ENCODE data around the gene POLR3GL. TPM values are rescaled to one million over a fixed set of nuclear protein-coding genes. Genes with fewer than 3 reads are reported as not detected.
A peak's percentile ranks its signal among the peaks of the same experiment; 100 is the strongest.
"Not testable (repeated sequence)": the region's sequence is repeated elsewhere in the genome, so short reads cannot be mapped to it uniquely, and the experiment has no call there.

POLR3GL gene
- total RNA-seq, 4 donors from 2014 or later, result 32.9 to 44.0 (median 37.6) TPM

DNA sequence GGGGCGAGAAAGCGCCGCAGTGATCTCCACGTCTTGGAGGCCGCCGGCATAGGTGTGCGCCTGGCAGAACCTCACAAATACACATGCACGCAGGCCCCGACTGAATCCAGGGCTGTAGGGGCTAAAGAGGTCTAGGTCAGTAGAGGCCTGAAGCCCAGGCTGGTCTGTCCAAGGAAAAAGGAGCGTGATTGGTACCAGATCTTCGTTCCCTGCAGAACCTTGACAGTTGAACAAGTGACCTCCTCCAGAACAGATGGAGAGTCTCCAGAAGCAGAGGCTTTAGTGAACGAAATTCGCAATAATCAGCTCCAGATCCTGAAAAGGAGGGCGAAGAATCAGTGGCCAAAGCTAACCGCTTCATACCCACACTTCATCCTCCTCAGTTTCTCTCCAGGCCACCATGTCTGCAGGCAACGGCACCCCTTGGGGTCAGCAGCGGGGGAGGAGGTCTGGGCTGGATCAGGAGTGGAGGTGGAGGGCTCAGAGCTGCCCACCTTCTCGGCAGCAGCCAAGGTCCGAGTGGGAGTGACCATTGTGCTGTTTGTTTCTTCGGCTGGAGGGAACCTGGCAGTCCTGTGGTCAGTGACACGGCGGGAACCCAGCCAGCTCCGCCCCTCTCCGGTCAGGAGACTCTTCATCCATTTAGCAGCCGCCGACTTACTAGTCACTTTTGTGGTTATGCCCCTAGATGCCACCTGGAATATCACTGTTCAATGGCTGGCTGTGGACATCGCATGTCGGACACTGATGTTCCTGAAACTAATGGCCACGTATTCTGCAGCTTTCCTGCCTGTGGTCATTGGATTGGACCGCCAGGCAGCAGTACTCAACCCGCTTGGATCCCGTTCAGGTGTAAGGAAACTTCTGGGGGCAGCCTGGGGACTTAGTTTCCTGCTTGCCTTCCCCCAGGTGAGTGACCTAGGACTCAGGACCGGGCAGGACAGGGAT is 45.2 kb upstream of the POLR3GL start:
- ATAC-seq, result peak; percentile 9
- Histone ChIP-seq H3K36me3 (peaks cover 0 to 50% of the 10 kb centered on the region in 2 donors), H3K4me1 (peaks cover 3 to 35% (median 22%) of the 10 kb centered on the region in 3 donors), H3K27me3 (no peaks in the 10 kb centered on the region), H3K9me3 (no peaks in the 10 kb centered on the region), H3K27ac (peak overlapping the region; percentile 43 to 92 (median 87)), H3K4me3 (peak overlapping the region; percentile 74 to 81)
- WGBS, 2 donors (ENCODE audit: low coverage in 1 of 2), result 0 to 3% methylated on average over 6 to 9 of the region's 33 CpGs
- TF ChIP-seq POLR2A (IDR thresholded peaks at IDR 0.05) (no peak), POLR2AphosphoS5 (IDR thresholded peaks at IDR 0.05) (no peak), EP300 (IDR thresholded peaks at IDR 0.05) (no peak)
- TF ChIP-seq, protein P1, sequence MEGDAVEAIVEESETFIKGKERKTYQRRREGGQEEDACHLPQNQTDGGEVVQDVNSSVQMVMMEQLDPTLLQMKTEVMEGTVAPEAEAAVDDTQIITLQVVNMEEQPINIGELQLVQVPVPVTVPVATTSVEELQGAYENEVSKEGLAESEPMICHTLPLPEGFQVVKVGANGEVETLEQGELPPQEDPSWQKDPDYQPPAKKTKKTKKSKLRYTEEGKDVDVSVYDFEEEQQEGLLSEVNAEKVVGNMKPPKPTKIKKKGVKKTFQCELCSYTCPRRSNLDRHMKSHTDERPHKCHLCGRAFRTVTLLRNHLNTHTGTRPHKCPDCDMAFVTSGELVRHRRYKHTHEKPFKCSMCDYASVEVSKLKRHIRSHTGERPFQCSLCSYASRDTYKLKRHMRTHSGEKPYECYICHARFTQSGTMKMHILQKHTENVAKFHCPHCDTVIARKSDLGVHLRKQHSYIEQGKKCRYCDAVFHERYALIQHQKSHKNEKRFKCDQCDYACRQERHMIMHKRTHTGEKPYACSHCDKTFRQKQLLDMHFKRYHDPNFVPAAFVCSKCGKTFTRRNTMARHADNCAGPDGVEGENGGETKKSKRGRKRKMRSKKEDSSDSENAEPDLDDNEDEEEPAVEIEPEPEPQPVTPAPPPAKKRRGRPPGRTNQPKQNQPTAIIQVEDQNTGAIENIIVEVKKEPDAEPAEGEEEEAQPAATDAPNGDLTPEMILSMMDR (IDR thresholded peaks at IDR 0.05), result no peak

DNA sequence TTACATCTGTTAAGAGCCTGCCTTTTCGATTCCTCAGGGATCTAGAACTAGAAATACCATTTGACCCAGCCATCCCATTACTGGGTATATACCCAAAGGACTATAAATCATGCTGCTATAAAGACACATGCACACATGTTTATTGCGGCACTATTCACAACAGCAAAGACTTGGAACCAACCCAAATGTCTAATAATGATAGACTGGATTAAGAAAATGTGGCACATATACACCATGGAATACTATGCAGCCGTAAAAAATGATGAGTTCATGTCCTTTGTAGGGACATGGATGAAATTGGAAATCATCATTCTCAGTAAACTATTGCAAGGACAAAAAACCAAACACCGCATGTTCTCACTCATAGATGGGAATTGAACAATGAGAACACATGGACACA is 44.2 kb upstream of the POLR3GL start:
- not testable (repeated sequence) for H3K27me3 ChIP-seq, ATAC-seq, H3K9me3 ChIP-seq, H3K27ac ChIP-seq
- Histone ChIP-seq H3K4me3 (peak overlapping the region in 1 of 2 donors; percentile 81), H3K4me1 (peaks cover 3 to 35% (median 22%) of the 10 kb centered on the region in 3 donors), H3K36me3 (peaks cover 0 to 40% of the 10 kb centered on the region in 2 donors)
- 88 to 95% methylated on average over 2 to 3 of the region's 4 CpGs for WGBS, 2 donors (ENCODE audit: low coverage in 1 of 2)

DNA sequence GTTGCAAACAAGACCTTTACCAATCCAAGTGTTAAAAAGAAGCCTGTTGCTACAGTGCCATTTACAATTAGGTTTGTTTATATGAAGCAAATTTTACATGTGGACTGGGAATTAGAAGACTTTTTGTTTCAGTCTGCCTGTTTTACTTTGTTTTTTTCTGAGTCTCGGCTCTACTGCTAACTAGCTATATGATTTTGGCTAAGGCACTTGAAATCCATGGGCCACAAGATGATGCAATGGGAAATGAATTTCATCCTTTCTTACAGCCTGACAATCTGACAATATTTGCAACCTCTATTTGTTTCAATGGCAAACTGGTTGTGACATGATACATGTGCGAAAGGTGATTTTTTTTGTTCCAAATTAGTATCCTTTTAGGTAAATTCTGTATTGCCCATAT is 42.2 kb upstream of the POLR3GL start:
- ATAC-seq, result no peak

DNA sequence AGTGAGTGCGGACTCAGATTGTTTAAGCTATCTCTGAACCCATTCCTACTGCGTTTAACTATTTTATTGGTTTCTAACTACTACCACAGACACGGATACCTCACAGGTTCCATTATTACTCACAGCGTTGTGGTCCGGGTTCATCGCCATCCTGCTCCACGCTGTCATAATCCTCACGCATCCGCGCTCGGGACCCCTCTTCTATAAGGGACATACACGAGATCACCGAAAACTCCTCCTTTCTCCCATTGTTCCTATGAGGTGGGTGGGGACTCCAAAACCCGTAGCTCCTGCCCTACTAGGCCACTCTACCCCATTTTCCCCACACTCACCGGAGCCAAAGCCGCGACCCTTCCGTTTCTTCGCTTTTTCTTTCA is 37.8 kb upstream of the POLR3GL start:
- 5 to 8% methylated on average over 18 to 19 of the region's 19 CpGs for WGBS, 2 donors (ENCODE audit: low coverage in 1 of 2)
- Histone ChIP-seq H3K27me3 (no peaks in the 10 kb centered on the region), H3K9me3 (no peaks in the 10 kb centered on the region), H3K27ac (peak overlapping the region; percentile 88 to 98 (median 90)), H3K36me3 (peaks cover 0 to 42% of the 10 kb centered on the region in 2 donors), H3K4me3 (peak overlapping the region; percentile 64 to 77), H3K4me1 (peaks cover 3 to 24% (median 8%) of the 10 kb centered on the region in 3 donors)
- TF ChIP-seq, protein P1 (IDR thresholded peaks at IDR 0.05), result no peak
- TF ChIP-seq POLR2A (IDR thresholded peaks at IDR 0.05), result no peak
- no peak for TF ChIP-seq EP300 (IDR thresholded peaks at IDR 0.05)
- TF ChIP-seq POLR2AphosphoS5 (IDR thresholded peaks at IDR 0.05), result no peak
- ATAC-seq, result no peak

More for the DNA sequence above, 42.2 kb upstream of the POLR3GL start:
- H3K4me1 ChIP-seq, result peaks cover 7 to 37% (median 24%) of the 10 kb centered on the region in 3 donors
- TF ChIP-seq EP300 (IDR thresholded peaks at IDR 0.05), result no peak
- TF ChIP-seq, protein P1 (IDR thresholded peaks at IDR 0.05), result no peak
- no peak for TF ChIP-seq POLR2A (IDR thresholded peaks at IDR 0.05)
- no peak for TF ChIP-seq POLR2AphosphoS5 (IDR thresholded peaks at IDR 0.05)
- 58 to 61% methylated on average over 2 of the region's 2 CpGs for WGBS, 2 donors (ENCODE audit: low coverage in 1 of 2)
- H3K27ac ChIP-seq, result no peak overlapping the region
- H3K36me3 ChIP-seq, result peaks cover 0 to 30% of the 10 kb centered on the region in 2 donors
- H3K9me3 ChIP-seq, result no peaks in the 10 kb centered on the region
- H3K27me3 ChIP-seq, result no peaks in the 10 kb centered on the region
- no peak overlapping the region for H3K4me3 ChIP-seq

DNA sequence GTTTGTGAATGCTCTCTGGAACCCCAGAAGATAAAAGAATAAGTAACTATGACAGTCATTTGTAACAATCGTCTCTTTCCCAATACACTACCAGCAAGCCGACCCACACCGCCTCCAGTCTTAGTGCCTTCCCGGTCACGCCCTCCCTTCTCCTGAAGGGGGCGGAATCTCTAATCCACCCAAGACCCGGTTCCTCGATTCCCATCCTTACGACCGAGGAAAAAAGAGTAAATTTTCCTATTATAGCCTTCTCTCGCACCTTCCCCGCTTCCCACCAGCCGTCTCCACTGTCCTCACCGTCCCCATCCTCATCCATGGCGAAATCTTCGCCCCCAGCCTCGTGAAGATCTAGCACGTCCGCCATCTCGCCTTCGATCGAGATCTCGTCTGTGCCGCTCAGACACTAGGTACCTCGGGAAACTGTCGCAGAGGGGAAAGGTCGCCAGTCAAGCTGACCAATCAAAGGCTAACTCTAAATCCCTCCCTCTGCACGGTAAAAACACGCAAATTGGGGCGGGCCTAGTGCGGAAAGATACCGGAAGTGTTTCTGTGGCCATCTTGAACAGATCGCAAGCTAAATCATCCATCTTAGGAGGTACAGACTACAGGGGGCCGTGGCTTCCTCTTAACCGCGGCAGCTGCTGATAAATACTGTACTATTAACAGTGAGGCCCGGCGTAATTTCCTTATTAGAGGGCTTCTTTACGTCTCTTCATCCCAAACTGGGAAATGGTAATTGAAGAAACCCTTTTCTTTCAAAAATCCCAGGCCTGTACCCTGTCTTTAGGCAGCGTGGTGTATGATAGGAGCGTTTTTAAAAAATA is 37.2 kb upstream of the POLR3GL start, which contains the start of gene RBM8A:
TSS of gene RBM8A (minus strand) at position 422 of the 824 bp plus-strand sequence. CDS start at position 364, 58 bp downstream.
- Histone ChIP-seq H3K27me3 (no peaks in the 10 kb centered on the region), H3K36me3 (peaks cover 0 to 45% of the 10 kb centered on the region in 2 donors), H3K9me3 (no peaks in the 10 kb centered on the region), H3K4me1 (peaks cover 3 to 24% (median 8%) of the 10 kb centered on the region in 3 donors), H3K4me3 (peak within 1 kb of the TSS; percentile 64 to 77), H3K27ac (peak within 1 kb of the TSS; percentile 88 to 98 (median 90))
- 0 to 1% methylated on average over 32 to 37 of the region's 41 CpGs for WGBS, 2 donors (ENCODE audit: low coverage in 1 of 2)
- peak; percentile 100 for ATAC-seq
- TF ChIP-seq, protein P1 (IDR thresholded peaks at IDR 0.05), result peak; percentile 39 to 78 (median 64)
- TF ChIP-seq EP300 (IDR thresholded peaks at IDR 0.05) (no peak), POLR2AphosphoS5 (IDR thresholded peaks at IDR 0.05) (peak; percentile 99), POLR2A (IDR thresholded peaks at IDR 0.05) (peak; percentile 95)

All from gastroesophageal sphincter (tissue), 4 donors.